Smooth muscle cell (in vitro differentiated cells): Measurements from ENCODE around the gene FAM163B. TPM values are rescaled to one million over a fixed set of nuclear protein-coding genes. Genes with fewer than 3 reads are reported as not detected.

Experiments used
- DNase-seq: peaks from one replicate; lab custom pipeline; 2025; ENCODE audit not compliant: unreplicated experiment; lab: John Stamatoyannopoulos, UW
- H2AFZ ChIP-seq: fragments of 200-600 bp; sonication (generic); 2 replicates; pipeline ENCODE4 v1.6.0; 2016; ENCODE audit warnings: antibody characterized with exemption, low read depth, mild to moderate bottlenecking
- H3F3A ChIP-seq: fragments of 200-600 bp; sonication (generic); 2 replicates; pipeline ENCODE4 v1.6.0; 2017; ENCODE audit warnings: antibody characterized with exemption, low read depth
- H3K27ac ChIP-seq: fragments of 200-600 bp; sonication (generic); 2 replicates; pipeline ENCODE4 v1.5.1; 2016; ENCODE audit warnings: low read depth, mild to moderate bottlenecking
- H3K27me3 ChIP-seq: fragments of 200-600 bp; sonication (generic); 2 replicates; pipeline ENCODE4 v1.6.1; 2016; ENCODE audit warnings: low read depth, mild to moderate bottlenecking
- H3K36me3 ChIP-seq: fragments of 200-600 bp; sonication (generic); 2 replicates; pipeline ENCODE4 v1.5.1; 2016; ENCODE audit warnings: low read depth
- H3K4me1 ChIP-seq: fragments of 200-600 bp; sonication (generic); 2 replicates; pipeline ENCODE4 v1.5.1; 2016; ENCODE audit warnings: low read depth
- H3K4me2 ChIP-seq: fragments of 200-600 bp; sonication (generic); 2 replicates; pipeline ENCODE4 v1.6.0; 2016; ENCODE audit warnings: mild to moderate bottlenecking
- H3K4me3 ChIP-seq: fragments of 200-600 bp; sonication (generic); 2 replicates; pipeline ENCODE4 v1.5.1; 2016; ENCODE audit warnings: mild to moderate bottlenecking
- H3K79me2 ChIP-seq: fragments of 200-600 bp; sonication (generic); 2 replicates; pipeline ENCODE4 v1.6.0; 2016; ENCODE audit warnings: low read depth, mild to moderate bottlenecking
- H3K9ac ChIP-seq: fragments of 200-600 bp; sonication (generic); 2 replicates; pipeline ENCODE4 v1.6.0; 2016; ENCODE audit warnings: low read depth
- H3K9me3 ChIP-seq: fragments of 200-600 bp; sonication (generic); replicated peaks from 2 replicates; pipeline ENCODE4 v1.5.1; 2016; ENCODE audit warnings: low read depth
- H4K20me1 ChIP-seq: fragments of 200-600 bp; sonication (generic); 2 replicates; pipeline ENCODE4 v1.6.0; 2016; ENCODE audit warnings: low read depth
- WGBS: methylation state at CpG from one replicate; pipeline ENCODE4 v1.1.7; 2016; ENCODE audit warnings: low lambda C conversion rate; 5-methylcytosine and 5-hydroxymethylcytosine counted together
- polyA plus RNA-seq: library from polyadenylated mRNA; unstranded; fragments of >200 nt; fragmentation: Nextera tagmentation; extraction: Ambion mirVana; gene quantifications from 2 replicates; pipeline ENCODE4 v1.2.1, GENCODE V29; 2016
- total RNA-seq: library from RNA; depleted of rRNA; stranded (reverse); fragments of >200 nt; gene quantifications from 2 replicates; pipeline ENCODE4 v1.2.3, GENCODE V29; 2014
- TF ChIP-seq, protein P1 (sequence below): fragments of 200-600 bp; sonication (generic); IDR thresholded peaks from 2 replicates; pipeline ENCODE4 v1.5.1; 2017; ENCODE audit warnings: borderline replicate concordance, mild to moderate bottlenecking, antibody characterized with exemption; ENCODE audit not compliant: insufficient read depth, poor library complexity, severe bottlenecking

The FAM163B gene
- total and polyA plus RNA-seq, 2 experiments from 2014 or later: 0.49 to 3.4 TPM

- H3K4me2 ChIP-seq: peak overlapping the region; percentile 71
- 13% methylated on average over 19 of the region's 19 CpGs for WGBS
- H3K27me3 ChIP-seq: no peaks in the 10 kb centered on the region
These were observed 27.5 kb downstream of the FAM163B start for GRCh38 chr9:133581513-133582343.

DNA sequence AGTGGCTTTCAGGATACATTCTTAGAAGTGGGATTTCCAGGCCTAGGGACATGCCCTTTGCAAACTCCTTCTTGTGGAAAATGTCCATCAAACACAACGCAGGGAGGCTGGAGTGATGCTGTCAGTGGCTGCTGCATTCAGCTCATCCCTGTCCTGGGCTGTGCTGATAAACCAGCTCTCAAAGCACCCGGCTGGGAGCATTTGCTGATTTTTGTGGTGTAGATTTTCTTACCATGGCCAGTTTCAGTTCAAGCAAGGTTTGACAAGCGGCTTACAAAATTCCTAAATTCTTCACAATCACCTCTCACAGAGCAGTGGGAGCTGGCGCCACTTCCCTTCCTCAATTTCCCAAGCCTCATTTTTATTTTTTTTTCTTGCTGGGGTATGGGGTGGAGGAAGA is 28.2 kb downstream of the FAM163B start:
- no peaks in the 10 kb centered on the region for H3K27me3 ChIP-seq
- H4K20me1 ChIP-seq: no peaks in the 10 kb centered on the region
- no peak overlapping the region for H3K4me3 ChIP-seq
- H2AFZ ChIP-seq: no peak overlapping the region
- no peak for DNase-seq
- peak overlapping the region; percentile 93 for H3K27ac ChIP-seq
- H3K9ac ChIP-seq: peak overlapping the region; percentile 46
- peaks cover 47% of the 10 kb centered on the region for H3F3A ChIP-seq
- peak overlapping the region; percentile 71 for H3K4me2 ChIP-seq
- H3K36me3 ChIP-seq: no peaks in the 10 kb centered on the region
- 34% methylated on average over 4 of the region's 4 CpGs for WGBS
- H3K4me1 ChIP-seq: peaks cover 52% of the 10 kb centered on the region
- H3K79me2 ChIP-seq: no peaks in the 10 kb centered on the region
- TF ChIP-seq, protein P1, sequence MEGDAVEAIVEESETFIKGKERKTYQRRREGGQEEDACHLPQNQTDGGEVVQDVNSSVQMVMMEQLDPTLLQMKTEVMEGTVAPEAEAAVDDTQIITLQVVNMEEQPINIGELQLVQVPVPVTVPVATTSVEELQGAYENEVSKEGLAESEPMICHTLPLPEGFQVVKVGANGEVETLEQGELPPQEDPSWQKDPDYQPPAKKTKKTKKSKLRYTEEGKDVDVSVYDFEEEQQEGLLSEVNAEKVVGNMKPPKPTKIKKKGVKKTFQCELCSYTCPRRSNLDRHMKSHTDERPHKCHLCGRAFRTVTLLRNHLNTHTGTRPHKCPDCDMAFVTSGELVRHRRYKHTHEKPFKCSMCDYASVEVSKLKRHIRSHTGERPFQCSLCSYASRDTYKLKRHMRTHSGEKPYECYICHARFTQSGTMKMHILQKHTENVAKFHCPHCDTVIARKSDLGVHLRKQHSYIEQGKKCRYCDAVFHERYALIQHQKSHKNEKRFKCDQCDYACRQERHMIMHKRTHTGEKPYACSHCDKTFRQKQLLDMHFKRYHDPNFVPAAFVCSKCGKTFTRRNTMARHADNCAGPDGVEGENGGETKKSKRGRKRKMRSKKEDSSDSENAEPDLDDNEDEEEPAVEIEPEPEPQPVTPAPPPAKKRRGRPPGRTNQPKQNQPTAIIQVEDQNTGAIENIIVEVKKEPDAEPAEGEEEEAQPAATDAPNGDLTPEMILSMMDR: no peak
- H3K9me3 ChIP-seq: no peaks in the 10 kb centered on the region

More at GRCh38 chr9:133581513-133582343, 27.5 kb downstream of the FAM163B start:
- peak overlapping the region; percentile 46 for H3K9ac ChIP-seq
- TF ChIP-seq, protein P1: no peak
- H3F3A ChIP-seq: peaks cover 47% of the 10 kb centered on the region
- peak; percentile 78 for DNase-seq
- H3K79me2 ChIP-seq: no peaks in the 10 kb centered on the region
- H2AFZ ChIP-seq: no peak overlapping the region
- H3K27ac ChIP-seq: peak overlapping the region; percentile 93
- no peaks in the 10 kb centered on the region for H3K9me3 ChIP-seq
- no peaks in the 10 kb centered on the region for H3K36me3 ChIP-seq
- H3K4me1 ChIP-seq: peaks cover 50% of the 10 kb centered on the region
- H4K20me1 ChIP-seq: no peaks in the 10 kb centered on the region
- H3K4me3 ChIP-seq: no peak overlapping the region

DNA sequence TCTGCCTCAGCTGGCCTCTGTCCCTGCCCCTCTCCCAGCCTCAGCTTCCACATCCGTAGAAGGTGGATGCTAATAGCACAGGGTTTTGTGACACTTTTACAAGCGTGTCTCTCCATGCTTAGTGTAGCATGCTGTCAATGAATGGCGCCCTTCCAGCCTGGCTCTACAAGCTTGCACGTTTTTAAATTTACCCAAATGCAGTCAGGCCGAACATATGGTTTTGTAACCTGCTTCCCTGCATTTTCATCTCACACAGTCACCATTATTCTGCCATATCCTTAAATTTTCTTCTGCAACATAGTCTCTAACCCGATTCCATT is 28.8 kb downstream of the FAM163B start:
- WGBS: 54% methylated on average over 6 of the region's 6 CpGs
- no peaks in the 10 kb centered on the region for H3K79me2 ChIP-seq
- H2AFZ ChIP-seq: no peak overlapping the region
- peak overlapping the region; percentile 71 for H3K4me2 ChIP-seq
- peaks cover 47% of the 10 kb centered on the region for H3F3A ChIP-seq
- no peak overlapping the region for H3K9ac ChIP-seq
- H4K20me1 ChIP-seq: no peaks in the 10 kb centered on the region
- H3K9me3 ChIP-seq: no peaks in the 10 kb centered on the region
- peaks cover 49% of the 10 kb centered on the region for H3K4me1 ChIP-seq
- H3K27ac ChIP-seq: peak overlapping the region; percentile 93
- TF ChIP-seq, protein P1: no peak
- no peak overlapping the region for H3K4me3 ChIP-seq
- H3K36me3 ChIP-seq: no peaks in the 10 kb centered on the region
- no peak for DNase-seq
- H3K27me3 ChIP-seq: no peaks in the 10 kb centered on the region
